ENCODE measurements around the gene NOS1AP. TPM values are rescaled to one million over a fixed set of nuclear protein-coding genes. Genes with fewer than 3 reads are reported as not detected.

The NOS1AP gene
- polyA plus RNA-seq, 1 of the 3 experiments (the other 2 are of a cell fraction) = 0.03 TPM

- no peak for DNase-seq
- H3K4me3 ChIP-seq (ENCODE audit: low read depth in 2 of 2, low read length in 1 of 2) = no peak overlapping the region
- no peaks in the 10 kb centered on the region for H3K27me3 ChIP-seq (ENCODE audit: insufficient read depth)
- 55% methylated on average over 1 of the region's 1 CpG for WGBS (ENCODE audit: low lambda C conversion rate)
- no peaks in the 10 kb centered on the region for H3K79me2 ChIP-seq (ENCODE audit: insufficient read depth)
- H3K9me2 ChIP-seq = no peaks in the 10 kb centered on the region
- H4K20me1 ChIP-seq (ENCODE audit: insufficient read depth) = no peaks in the 10 kb centered on the region
- H3K4me2 ChIP-seq = no peak overlapping the region
- CTCF ChIA-PET = no interaction called here
- POLR2A ChIA-PET = no interaction called here
- H3K4me1 ChIP-seq (ENCODE audit: control insufficient read depth in 1 of 2, insufficient read depth in 2 of 2, low read depth in 1 of 2, low read length in 1 of 2) = peaks cover 4 to 5% of the 10 kb centered on the region in 2 experiments; a peak in 2 of 4 replicates
- H3K9ac ChIP-seq = no peak overlapping the region
- H2AFZ ChIP-seq (ENCODE audit: low read depth) = no peak overlapping the region
- no peak for TF ChIP-seq SIN3A (IDR thresholded peaks at IDR 0.05; ENCODE audit: borderline replicate concordance, low read depth, low read length)
- TF ChIP-seq CTCF (IDR thresholded peaks at IDR 0.05) = no peak
- no peak for TF ChIP-seq GATA2 (CRISPR knock-in tag; IDR thresholded peaks at IDR 0.05)
- no peak for TF ChIP-seq RFX5 (IDR thresholded peaks at IDR 0.05; ENCODE audit: low read length)
- no peak for TF ChIP-seq GABPA (IDR thresholded peaks at IDR 0.05; ENCODE audit: low read depth)
- no peak for TF ChIP-seq TAF1 (IDR thresholded peaks at IDR 0.05; ENCODE audit: borderline replicate concordance, low read depth, low read length)
- TF ChIP-seq NFIC (IDR thresholded peaks at IDR 0.05; ENCODE audit: borderline replicate concordance) = no peak
- no peak overlapping the region for H3K27ac ChIP-seq (ENCODE audit: low read depth in 2 of 2, low read length in 1 of 2)
- H3K36me3 ChIP-seq (replicated peaks in 1 of 2; ENCODE audit: control insufficient read depth in 1 of 2, insufficient read depth in 2 of 2, low read length in 1 of 2) = no peaks in the 10 kb centered on the region
- H3K9me3 ChIP-seq = no peaks in the 10 kb centered on the region
- no peaks in the 10 kb centered on the region for H3F3A ChIP-seq (replicated peaks; ENCODE audit: insufficient read depth)
These were observed 163.6 kb downstream of the NOS1AP start for GRCh38 chr1:162233066-162233465.

GRCh38 chr1:162233937-162234336, 164.4 kb downstream of the NOS1AP start:
- H3K79me2 ChIP-seq (ENCODE audit: insufficient read depth) = no peaks in the 10 kb centered on the region
- H4K20me1 ChIP-seq (ENCODE audit: insufficient read depth) = no peaks in the 10 kb centered on the region
- no peaks in the 10 kb centered on the region for H3K9me3 ChIP-seq
- TF ChIP-seq ZBTB33 (IDR thresholded peaks at IDR 0.05; ENCODE audit: borderline replicate concordance, low read depth) (no peak), FOXJ3 (CRISPR knock-in tag; IDR thresholded peaks at IDR 0.05) (no peak), FOXM1 (IDR thresholded peaks at IDR 0.05; ENCODE audit: low read depth) (no peak), PBX3 (IDR thresholded peaks at IDR 0.05) (no peak), TAF1 (IDR thresholded peaks at IDR 0.05; ENCODE audit: borderline replicate concordance, low read depth, low read length) (no peak), GATA2 (CRISPR knock-in tag; IDR thresholded peaks at IDR 0.05) (no peak), RFX5 (IDR thresholded peaks at IDR 0.05; ENCODE audit: low read length) (no peak), TEAD4 (IDR thresholded peaks at IDR 0.05; ENCODE audit: borderline replicate concordance, insufficient read depth) (no peak), POLR2AphosphoS5 (IDR thresholded peaks at IDR 0.05; ENCODE audit: low read depth, low read length) (no peak), MXI1 (IDR thresholded peaks at IDR 0.05; ENCODE audit: low read depth, low read length) (no peak), ELF1 (IDR thresholded peaks at IDR 0.05) (no peak)
- no peak overlapping the region for H3K4me2 ChIP-seq
- no peak for DNase-seq
- WGBS (ENCODE audit: low lambda C conversion rate) = 15% methylated on average over 1 of the region's 1 CpG
- H3K4me1 ChIP-seq (ENCODE audit: control insufficient read depth in 1 of 2, insufficient read depth in 2 of 2, low read depth in 1 of 2, low read length in 1 of 2) = peaks cover 4 to 5% of the 10 kb centered on the region in 2 experiments; a peak in 2 of 4 replicates
- no peaks in the 10 kb centered on the region for H3F3A ChIP-seq (replicated peaks; ENCODE audit: insufficient read depth)
- H3K4me3 ChIP-seq (ENCODE audit: low read depth in 2 of 2, low read length in 1 of 2) = no peak overlapping the region
- H3K9ac ChIP-seq = no peak overlapping the region
- H2AFZ ChIP-seq (ENCODE audit: low read depth) = no peak overlapping the region
- H3K27ac ChIP-seq (ENCODE audit: low read depth in 2 of 2, low read length in 1 of 2) = no peak overlapping the region
- ChIA-PET CTCF (no interaction called here), POLR2A (no interaction called here)
- no peaks in the 10 kb centered on the region for H3K27me3 ChIP-seq (ENCODE audit: insufficient read depth)
- H3K36me3 ChIP-seq (replicated peaks in 1 of 2; ENCODE audit: control insufficient read depth in 1 of 2, insufficient read depth in 2 of 2, low read length in 1 of 2) = no peaks in the 10 kb centered on the region
- H3K9me2 ChIP-seq = no peaks in the 10 kb centered on the region

Measured in SK-N-SH (cell line).